HCT116 (cell line): Measurements from ENCODE around the gene TMEM61. TPM values are rescaled to one million over a fixed set of nuclear protein-coding genes. Genes with fewer than 3 reads are reported as not detected.

Experiments
- ATAC-seq: fragments of 200-7000 bp; cut with Tn5 transposase; 2 replicates; pipeline ENCODE4 v1.9.1; 2020; ENCODE audit warnings: mild to moderate bottlenecking, moderate library complexity
- BruUV-seq: library from RNA; stranded (reverse); fragments of 400-500 nt; replicated peaks from 2 replicates; lab custom pipeline; 2021; lab: Mats Ljungman, UMichigan
- CTCF ChIA-PET: fragments of 300-600 bp; sonication (Branson Sonifier 250); formaldehyde crosslinking; loops from one replicate; lab custom pipeline; 2021; ENCODE audit warnings: antibody characterized with exemption; lab: Charles Lee
- POLR2A ChIA-PET: fragments of 300-600, 350-600 bp; sonication (Branson Sonifier 250); formaldehyde crosslinking; loops from one replicate; lab custom pipeline; 2021; ENCODE audit warnings: antibody characterized with exemption; lab: Charles Lee
- RAD21 ChIA-PET, 2 experiments: fragments of 300-600 bp; sonication (Branson Sonifier 250); formaldehyde crosslinking; loops; one replicate each; lab custom pipeline; 2023; ENCODE audit warnings: low total read pairs in 2 of 2; ENCODE audit not compliant: uncharacterized antibody in 2 of 2, unreplicated experiment in 2 of 2, low non-redundant PET in 1 of 2; lab: Charles Lee
- DNase-seq: peaks from one replicate; pipeline ENCODE4 v3.0.0-alpha.2; 2010; ENCODE audit warnings: low read depth, low spot score
- H2AFZ ChIP-seq: fragments of 200-600 bp; shearing (Covaris generic), sonication (generic); 2 replicates; pipeline ENCODE4 v1.6.1; 2017; ENCODE audit warnings: low read depth, mixed run types, mixed read lengths, antibody characterized with exemption, low read length; ENCODE audit not compliant: poor library complexity, severe bottlenecking
- H3K27ac ChIP-seq: 2 replicates; pipeline ENCODE4 v1.5.1; 2012; ENCODE audit warnings: low read depth, low read length
- H3K27me3 ChIP-seq: fragments of 200-600 bp; sonication (generic); 2 replicates; pipeline ENCODE4 v1.6.1; 2016; ENCODE audit warnings: mixed run types, low read length, mixed read lengths; ENCODE audit not compliant: insufficient read depth
- H3K36me3 ChIP-seq, 2 experiments: fragments of 200-500 bp in 1 of 2; fragments of 200-600 bp in 1 of 2; sonication (Bioruptor generic) in 1 of 2; sonication (generic) in 1 of 2; 2 replicates each; pipeline versions ENCODE4 v1.5.1 to v1.6.1; 2014 to 2016; ENCODE audit warnings: low read length in 2 of 2, inconsistent platforms in 1 of 2, mixed read lengths in 1 of 2, mixed run types in 1 of 2; ENCODE audit not compliant: insufficient read depth in 2 of 2, control insufficient read depth in 1 of 2
- H3K4me1 ChIP-seq, 2 experiments: fragments of 200-600 bp in 1 of 2; sonication (generic) in 1 of 2; 2 replicates each; pipeline versions ENCODE4 v1.5.1 to v1.6.1; 2012 to 2017; ENCODE audit warnings: low read length in 2 of 2, inconsistent platforms in 1 of 2, mild to moderate bottlenecking in 1 of 2, mixed read lengths in 1 of 2, mixed run types in 1 of 2, moderate library complexity in 1 of 2; ENCODE audit not compliant: insufficient read depth in 2 of 2, control insufficient read depth in 1 of 2
- H3K4me2 ChIP-seq: fragments of 200-600 bp; sonication (generic); 2 replicates; pipeline ENCODE4 v1.6.1; 2017; ENCODE audit warnings: mixed run types, low read length, mixed read lengths
- H3K4me3 ChIP-seq, 2 experiments: fragments of 200-600 bp in 1 of 2; sonication (generic) in 1 of 2; replicated peaks in 1 of 2; 2 replicates each; pipeline ENCODE4 v1.5.1; 2011 to 2016; ENCODE audit warnings: low read length in 2 of 2, control low read depth in 1 of 2, low read depth in 1 of 2, mild to moderate bottlenecking in 1 of 2, mixed read lengths in 1 of 2, mixed run types in 1 of 2
- H3K79me2 ChIP-seq: fragments of 200-600 bp; sonication (generic); 2 replicates; pipeline ENCODE4 v1.6.1; 2017; ENCODE audit warnings: mild to moderate bottlenecking, mixed run types, low read length, moderate library complexity, mixed read lengths; ENCODE audit not compliant: insufficient read depth
- H3K9ac ChIP-seq: fragments of 200-600 bp; sonication (generic); 2 replicates; pipeline ENCODE4 v1.6.1; 2016; ENCODE audit warnings: low read length, mixed read lengths
- H3K9me2 ChIP-seq: fragments of 200-600 bp; sonication (generic), shearing (Covaris generic); 2 replicates; pipeline ENCODE4 v1.6.1; 2017; ENCODE audit warnings: mixed run types, mild to moderate bottlenecking, moderate library complexity; ENCODE audit not compliant: insufficient read depth
- H3K9me3 ChIP-seq, 2 experiments: fragments of 200-500 bp in 1 of 2; fragments of 200-600 bp in 1 of 2; sonication (Bioruptor generic) in 1 of 2; sonication (generic) in 1 of 2; 2 replicates each; pipeline ENCODE4 v1.6.1; 2014 to 2017; ENCODE audit warnings: low read length in 2 of 2, mixed read lengths in 2 of 2, inconsistent platforms in 1 of 2, low read depth in 1 of 2, mild to moderate bottlenecking in 1 of 2, mixed run types in 1 of 2, moderate library complexity in 1 of 2; ENCODE audit not compliant: control insufficient read depth in 1 of 2, insufficient read depth in 1 of 2
- H4K20me1 ChIP-seq: fragments of 200-600 bp; sonication (generic), shearing (Covaris generic); 2 replicates; pipeline ENCODE4 v1.6.1; 2017; ENCODE audit warnings: mixed run types, mild to moderate bottlenecking, moderate library complexity; ENCODE audit not compliant: insufficient read depth
- CBX3 ChIP-seq: IDR thresholded peaks from 2 replicates; pipeline ENCODE4 v1.6.1; 2012; ENCODE audit warnings: low read depth
- CEBPB ChIP-seq: IDR thresholded peaks from 2 replicates; pipeline ENCODE4 v1.6.1; 2012; ENCODE audit warnings: low read depth
- EGR1 ChIP-seq: IDR thresholded peaks from 2 replicates; pipeline ENCODE4 v1.6.1; 2012; ENCODE audit warnings: low read depth
- ELF1 ChIP-seq: IDR thresholded peaks from 2 replicates; pipeline ENCODE4 v1.6.1; 2012; ENCODE audit warnings: low read depth, borderline replicate concordance
- EZH2phosphoT487 ChIP-seq: fragments of 200-600 bp; IDR thresholded peaks from 2 replicates; pipeline ENCODE4 v1.6.1; 2018; ENCODE audit warnings: antibody characterized with exemption, borderline replicate concordance
- JUND ChIP-seq: IDR thresholded peaks from 2 replicates; pipeline ENCODE4 v1.6.1; 2012
- MAX ChIP-seq: IDR thresholded peaks from 2 replicates; pipeline ENCODE4 v1.6.1; 2012
- POLR2A ChIP-seq: IDR thresholded peaks from 2 replicates; pipeline ENCODE4 v1.7.0; 2011; ENCODE audit warnings: borderline replicate concordance; ENCODE audit not compliant: insufficient read depth, insufficient read length; ENCODE audit errors: extremely low read depth
- POLR2AphosphoS5 ChIP-seq: IDR thresholded peaks from 2 replicates; pipeline ENCODE4 v1.6.1; 2011; ENCODE audit warnings: mild to moderate bottlenecking, low read depth, low read length, moderate library complexity
- RAD21 ChIP-seq: IDR thresholded peaks from 2 replicates; pipeline ENCODE4 v1.6.1; 2012; ENCODE audit warnings: low read depth, mild to moderate bottlenecking
- SRF ChIP-seq: IDR thresholded peaks from 2 replicates; pipeline ENCODE4 v1.6.1; 2012; ENCODE audit warnings: low read depth
- TCF7L2 ChIP-seq: IDR thresholded peaks from 2 replicates; pipeline ENCODE4 v1.7.0; 2011; ENCODE audit warnings: borderline replicate concordance, inconsistent platforms; ENCODE audit not compliant: insufficient read depth, insufficient read length; ENCODE audit errors: extremely low read depth
- YY1 ChIP-seq: IDR thresholded peaks from 2 replicates; pipeline ENCODE4 v1.6.1; 2011; ENCODE audit warnings: low read length, low read depth, moderate library complexity, mild to moderate bottlenecking; ENCODE audit not compliant: insufficient replicate concordance; ENCODE audit errors: extremely low read depth
- ZFX ChIP-seq: fragments of 450-650 bp; IDR thresholded peaks from 2 replicates; pipeline ENCODE4 v1.6.1; 2017
- ZNF274 ChIP-seq: fragments of 200-500 bp; sonication (Bioruptor generic); IDR thresholded peaks from 2 replicates; pipeline ENCODE4 v1.6.1; 2014; ENCODE audit warnings: mild to moderate bottlenecking, low read depth, low read length, inconsistent platforms
- intact Hi-C: fragments of 100-400 bp; cut with micrococcal nuclease; formaldehyde crosslinking; loops from 2 replicates; pipeline ENCODE4 v1.10.0; 2022
- total RNA-seq: library from RNA; stranded (reverse); gene quantifications from one replicate; pipeline ENCODE4 v1.2.1, GENCODE V29; 2021; ENCODE audit not compliant: unreplicated experiment
- TF ChIP-seq, protein P1 (sequence below): IDR thresholded peaks from 2 replicates; pipeline ENCODE4 v1.6.1; 2012; ENCODE audit warnings: low read depth
- TF ChIP-seq, protein P2 (sequence below): IDR thresholded peaks from 2 replicates; pipeline ENCODE4 v1.6.1; 2012
- TF ChIP-seq, protein P3 (sequence below): IDR thresholded peaks from 2 replicates; pipeline ENCODE4 v1.6.1; 2011; ENCODE audit warnings: mild to moderate bottlenecking, low read length, moderate library complexity; ENCODE audit not compliant: insufficient replicate concordance; ENCODE audit errors: extremely low read depth

The TMEM61 gene
- total RNA-seq, 1 experiment from 2014 or later = 4.4 TPM

DNA sequence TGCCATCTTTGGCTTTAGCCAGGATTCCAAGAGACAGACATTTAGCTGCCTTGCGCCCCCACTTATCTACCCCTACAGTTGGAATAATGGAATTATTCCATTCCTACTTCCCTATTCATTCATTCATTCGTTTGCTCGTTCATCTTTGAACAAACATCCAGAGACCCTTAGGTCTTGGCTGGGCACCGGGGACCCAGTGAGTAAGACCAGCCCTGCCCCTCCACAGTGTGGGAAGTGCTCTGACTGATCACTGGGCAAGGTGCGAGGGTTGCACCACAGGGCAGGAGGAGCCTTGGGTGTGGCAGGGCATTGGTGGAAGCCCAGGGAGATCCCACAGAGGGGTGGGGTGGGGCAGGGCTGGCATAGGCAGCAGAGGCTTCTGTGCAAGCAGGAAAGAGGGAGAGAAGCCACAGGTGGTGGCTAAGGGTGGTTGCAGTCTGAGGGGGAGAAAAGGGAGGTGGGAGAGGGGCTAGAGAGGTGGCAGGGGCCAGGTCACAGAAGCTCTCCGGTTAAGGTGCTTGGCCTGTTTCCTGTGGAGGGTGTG lies 35.0 kb upstream of the TMEM61 start (continued):
- TF ChIP-seq, protein P1, sequence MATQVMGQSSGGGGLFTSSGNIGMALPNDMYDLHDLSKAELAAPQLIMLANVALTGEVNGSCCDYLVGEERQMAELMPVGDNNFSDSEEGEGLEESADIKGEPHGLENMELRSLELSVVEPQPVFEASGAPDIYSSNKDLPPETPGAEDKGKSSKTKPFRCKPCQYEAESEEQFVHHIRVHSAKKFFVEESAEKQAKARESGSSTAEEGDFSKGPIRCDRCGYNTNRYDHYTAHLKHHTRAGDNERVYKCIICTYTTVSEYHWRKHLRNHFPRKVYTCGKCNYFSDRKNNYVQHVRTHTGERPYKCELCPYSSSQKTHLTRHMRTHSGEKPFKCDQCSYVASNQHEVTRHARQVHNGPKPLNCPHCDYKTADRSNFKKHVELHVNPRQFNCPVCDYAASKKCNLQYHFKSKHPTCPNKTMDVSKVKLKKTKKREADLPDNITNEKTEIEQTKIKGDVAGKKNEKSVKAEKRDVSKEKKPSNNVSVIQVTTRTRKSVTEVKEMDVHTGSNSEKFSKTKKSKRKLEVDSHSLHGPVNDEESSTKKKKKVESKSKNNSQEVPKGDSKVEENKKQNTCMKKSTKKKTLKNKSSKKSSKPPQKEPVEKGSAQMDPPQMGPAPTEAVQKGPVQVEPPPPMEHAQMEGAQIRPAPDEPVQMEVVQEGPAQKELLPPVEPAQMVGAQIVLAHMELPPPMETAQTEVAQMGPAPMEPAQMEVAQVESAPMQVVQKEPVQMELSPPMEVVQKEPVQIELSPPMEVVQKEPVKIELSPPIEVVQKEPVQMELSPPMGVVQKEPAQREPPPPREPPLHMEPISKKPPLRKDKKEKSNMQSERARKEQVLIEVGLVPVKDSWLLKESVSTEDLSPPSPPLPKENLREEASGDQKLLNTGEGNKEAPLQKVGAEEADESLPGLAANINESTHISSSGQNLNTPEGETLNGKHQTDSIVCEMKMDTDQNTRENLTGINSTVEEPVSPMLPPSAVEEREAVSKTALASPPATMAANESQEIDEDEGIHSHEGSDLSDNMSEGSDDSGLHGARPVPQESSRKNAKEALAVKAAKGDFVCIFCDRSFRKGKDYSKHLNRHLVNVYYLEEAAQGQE = no peak
- TF ChIP-seq SRF (no peak), POLR2AphosphoS5 (no peak), JUND (no peak), ELF1 (no peak), EGR1 (no peak), POLR2A (no peak)

DNA sequence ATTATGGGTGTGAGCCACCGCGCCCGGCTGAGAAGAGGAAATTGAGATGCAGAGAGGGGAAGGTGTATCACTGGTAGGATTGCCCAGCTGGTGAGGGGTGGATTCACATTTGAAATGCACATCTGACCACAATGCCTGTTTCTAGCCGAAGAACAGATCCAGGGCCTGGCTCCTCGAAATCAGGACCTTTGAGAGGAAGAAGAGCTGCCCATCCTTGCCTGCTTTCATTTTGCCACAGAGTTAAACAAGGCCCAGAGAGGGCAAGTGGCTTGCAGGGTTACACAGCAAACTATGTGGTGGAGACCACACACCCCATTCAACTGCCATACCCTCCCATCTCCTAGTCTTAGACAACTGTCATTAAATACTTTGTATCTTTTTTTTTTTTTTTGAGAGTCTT lies 32.9 kb upstream of the TMEM61 start:
- no TSS peak for BruUV-seq
- no peak overlapping the region for H3K9ac ChIP-seq
- H3K9me2 ChIP-seq = no peaks in the 10 kb centered on the region
- no peaks in the 10 kb centered on the region for H3K27me3 ChIP-seq
- no peak overlapping the region for H3K27ac ChIP-seq
- no peaks in the 10 kb centered on the region for H3K9me3 ChIP-seq
- RAD21 ChIA-PET = no interaction called here
- peaks cover 3 to 21% of the 10 kb centered on the region in 2 experiments; a peak in 3 of 4 replicates for H3K4me1 ChIP-seq
- POLR2A ChIA-PET = no interaction called here
- DNase-seq = no peak
- no peak overlapping the region for H2AFZ ChIP-seq
- no peaks in the 10 kb centered on the region for H3K36me3 ChIP-seq
- no peaks in the 10 kb centered on the region for H4K20me1 ChIP-seq
- no peaks in the 10 kb centered on the region for H3K79me2 ChIP-seq
- CTCF ChIA-PET = interaction anchor here (1.2 to 3.5 kb wide), 3 partner anchors 18 to 74 kb away, joined by 3 to 145 read pairs (median 73); partner anchors contain the start of gene BSND
- H3K4me3 ChIP-seq = no peak overlapping the region
- ATAC-seq = no peak
- H3K4me2 ChIP-seq = no peak overlapping the region
- intact Hi-C loops = no loop called here
- no peak for TF ChIP-seq ZNF274
- TF ChIP-seq CEBPB = no peak
- TF ChIP-seq CBX3 = no peak
- TF ChIP-seq TCF7L2 = no peak
- TF ChIP-seq EZH2phosphoT487 = no peak
- no peak for TF ChIP-seq SRF
- TF ChIP-seq YY1 = no peak
- no peak for TF ChIP-seq MAX
- no peak for TF ChIP-seq RAD21
- TF ChIP-seq ELF1 = no peak
- TF ChIP-seq, protein P2, sequence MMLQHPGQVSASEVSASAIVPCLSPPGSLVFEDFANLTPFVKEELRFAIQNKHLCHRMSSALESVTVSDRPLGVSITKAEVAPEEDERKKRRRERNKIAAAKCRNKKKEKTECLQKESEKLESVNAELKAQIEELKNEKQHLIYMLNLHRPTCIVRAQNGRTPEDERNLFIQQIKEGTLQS = no peak
- TF ChIP-seq, protein P3, sequence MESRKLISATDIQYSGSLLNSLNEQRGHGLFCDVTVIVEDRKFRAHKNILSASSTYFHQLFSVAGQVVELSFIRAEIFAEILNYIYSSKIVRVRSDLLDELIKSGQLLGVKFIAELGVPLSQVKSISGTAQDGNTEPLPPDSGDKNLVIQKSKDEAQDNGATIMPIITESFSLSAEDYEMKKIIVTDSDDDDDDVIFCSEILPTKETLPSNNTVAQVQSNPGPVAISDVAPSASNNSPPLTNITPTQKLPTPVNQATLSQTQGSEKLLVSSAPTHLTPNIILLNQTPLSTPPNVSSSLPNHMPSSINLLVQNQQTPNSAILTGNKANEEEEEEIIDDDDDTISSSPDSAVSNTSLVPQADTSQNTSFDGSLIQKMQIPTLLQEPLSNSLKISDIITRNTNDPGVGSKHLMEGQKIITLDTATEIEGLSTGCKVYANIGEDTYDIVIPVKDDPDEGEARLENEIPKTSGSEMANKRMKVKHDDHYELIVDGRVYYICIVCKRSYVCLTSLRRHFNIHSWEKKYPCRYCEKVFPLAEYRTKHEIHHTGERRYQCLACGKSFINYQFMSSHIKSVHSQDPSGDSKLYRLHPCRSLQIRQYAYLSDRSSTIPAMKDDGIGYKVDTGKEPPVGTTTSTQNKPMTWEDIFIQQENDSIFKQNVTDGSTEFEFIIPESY = no peak
- no peak for TF ChIP-seq EGR1
- TF ChIP-seq ZFX = no peak
